Thymus (tissue), 11 donors: Measurements from ENCODE around the gene HOXB5. TPM values are rescaled to one million over a fixed set of nuclear protein-coding genes. Genes with fewer than 3 reads are reported as not detected.
A peak's percentile ranks its signal among the peaks of the same experiment; 100 is the strongest.

Experiments used
- DNase-seq, 9 donors: peaks; one replicate each; pipeline ENCODE4 v3.0.0-alpha.2; 2013; ENCODE audit warnings: low spot score in 9 of 9, low read depth in 6 of 9, missing footprints in 1 of 9
- H3K27ac ChIP-seq, 2 donors: one replicate each; pipeline ENCODE4 v1.5.1; 2013; ENCODE audit warnings: control low read depth in 1 of 2, low read depth in 1 of 2, low read length in 1 of 2, mild to moderate bottlenecking in 1 of 2, moderate library complexity in 1 of 2
- H3K27me3 ChIP-seq, 2 donors: one replicate each; pipeline ENCODE4 v1.5.1; 2013; ENCODE audit warnings: low read length in 1 of 2; ENCODE audit not compliant: control insufficient read depth in 2 of 2, insufficient read depth in 1 of 2
- H3K36me3 ChIP-seq, 2 donors: one replicate each; pipeline ENCODE4 v1.5.1; 2013; ENCODE audit warnings: low read length in 1 of 2, mild to moderate bottlenecking in 1 of 2, moderate library complexity in 1 of 2; ENCODE audit not compliant: control insufficient read depth in 2 of 2, insufficient read depth in 2 of 2
- H3K4me1 ChIP-seq, 2 donors: one replicate each; pipeline ENCODE4 v1.5.1; 2013; ENCODE audit warnings: low read length in 2 of 2; ENCODE audit not compliant: control insufficient read depth in 2 of 2, insufficient read depth in 2 of 2
- H3K4me3 ChIP-seq, 2 donors: one replicate each; pipeline ENCODE4 v1.5.1; 2013; ENCODE audit warnings: low read length in 2 of 2, control low read depth in 1 of 2, mild to moderate bottlenecking in 1 of 2
- H3K9me3 ChIP-seq, 2 donors: one replicate each; pipeline ENCODE4 v1.5.1; 2013; ENCODE audit warnings: low read length in 1 of 2, mild to moderate bottlenecking in 1 of 2; ENCODE audit not compliant: control insufficient read depth in 2 of 2, insufficient read depth in 1 of 2
- WGBS: extraction: QIAGEN DNeasy Blood & Tissue Kit; methylation state at CpG from one replicate; pipeline ENCODE4 v1.1.7; 2013; 5-methylcytosine and 5-hydroxymethylcytosine counted together
- polyA plus RNA-seq: library from polyadenylated mRNA; stranded (reverse); fragments of 200-250 nt; gene quantifications from one replicate; pipeline ENCODE4 v1.2.3, GENCODE V29; 2013
- total RNA-seq: library from RNA; stranded (reverse); fragments of 120-200 nt; gene quantifications from one replicate; pipeline ENCODE4 v1.2.4, GENCODE V29; 2013
- donor health status: healthy.

Gene HOXB5
- total and polyA plus RNA-seq, 2 donors: 0.16 TPM; not detected in 1

DNA sequence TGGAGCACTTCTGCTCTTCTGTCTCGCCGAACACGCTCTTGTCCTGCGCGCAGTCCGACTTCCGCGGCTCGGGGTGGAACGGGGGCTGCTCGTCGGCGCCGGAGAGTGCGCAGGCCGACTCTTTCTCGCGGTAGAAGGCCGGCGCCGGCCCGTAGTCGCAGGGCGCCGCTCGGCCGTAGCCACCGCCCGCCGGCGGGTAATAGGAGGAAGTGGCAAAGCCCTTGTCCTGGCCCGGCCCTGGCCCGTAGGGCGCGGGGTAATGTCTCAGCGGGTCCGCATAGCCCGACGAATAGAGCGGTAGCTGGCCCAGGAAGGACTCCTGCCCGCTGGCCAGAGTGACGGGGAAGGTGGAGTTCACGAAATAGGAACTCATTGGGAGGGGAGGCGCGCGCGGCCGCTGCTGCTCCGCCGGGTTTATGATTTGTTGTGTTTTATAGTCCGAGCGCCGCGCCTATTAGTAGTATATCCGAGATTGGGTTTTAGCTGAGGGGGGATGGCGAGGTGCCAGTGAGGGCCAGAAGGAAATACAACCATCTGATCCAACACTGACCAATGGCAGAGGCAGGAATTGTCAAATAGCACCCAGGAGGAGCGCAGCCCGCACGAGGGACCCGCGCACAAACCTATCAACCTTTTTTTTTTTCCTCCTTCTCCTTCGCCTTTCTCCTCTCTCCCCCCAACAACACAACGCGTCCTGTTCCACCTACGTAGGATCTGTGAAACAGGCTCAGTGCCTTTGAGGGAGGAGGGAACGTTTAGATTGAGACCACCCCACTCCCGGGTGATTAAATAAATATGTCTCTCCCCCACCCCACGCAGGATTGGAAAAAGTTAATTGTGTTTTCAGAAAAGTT lies 4.4 kb upstream of the HOXB5 start:
- H3K27me3 ChIP-seq: peaks cover 95 to 100% of the 10 kb centered on the region in 2 donors
- H3K36me3 ChIP-seq: peaks cover 0 to 4% of the 10 kb centered on the region in 2 donors
- DNase-seq: no peak
- peaks cover 0 to 16% of the 10 kb centered on the region in 2 donors for H3K9me3 ChIP-seq
- WGBS: 3% methylated on average over 68 of the region's 68 CpGs
- peak overlapping the region in 1 of 2 donors; percentile 11 for H3K4me3 ChIP-seq
- H3K27ac ChIP-seq: no peak overlapping the region
- H3K4me1 ChIP-seq: peaks cover 0 to 29% of the 10 kb centered on the region in 2 donors

DNA sequence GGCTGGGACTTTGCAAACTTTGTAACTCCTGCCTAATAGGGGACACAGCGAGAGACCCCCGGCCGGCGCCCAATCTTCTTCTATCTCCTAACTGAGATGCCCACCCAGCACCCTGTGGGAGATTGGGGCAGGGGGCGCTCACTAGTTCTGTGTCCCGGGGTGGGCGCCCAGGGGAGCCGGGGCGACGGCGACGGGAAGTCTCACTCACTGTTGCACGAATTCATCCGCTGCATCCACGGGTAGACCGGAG lies 3.9 kb upstream of the HOXB5 start:
- Histone ChIP-seq H3K36me3 (peaks cover 0 to 4% of the 10 kb centered on the region in 2 donors), H3K27me3 (peaks cover 95 to 100% of the 10 kb centered on the region in 2 donors), H3K27ac (no peak overlapping the region), H3K4me3 (peak overlapping the region in 1 of 2 donors; percentile 11), H3K9me3 (peaks cover 0 to 10% of the 10 kb centered on the region in 2 donors), H3K4me1 (peaks cover 0 to 29% of the 10 kb centered on the region in 2 donors)
- DNase-seq: no peak
- 1% methylated on average over 16 of the region's 16 CpGs for WGBS

DNA sequence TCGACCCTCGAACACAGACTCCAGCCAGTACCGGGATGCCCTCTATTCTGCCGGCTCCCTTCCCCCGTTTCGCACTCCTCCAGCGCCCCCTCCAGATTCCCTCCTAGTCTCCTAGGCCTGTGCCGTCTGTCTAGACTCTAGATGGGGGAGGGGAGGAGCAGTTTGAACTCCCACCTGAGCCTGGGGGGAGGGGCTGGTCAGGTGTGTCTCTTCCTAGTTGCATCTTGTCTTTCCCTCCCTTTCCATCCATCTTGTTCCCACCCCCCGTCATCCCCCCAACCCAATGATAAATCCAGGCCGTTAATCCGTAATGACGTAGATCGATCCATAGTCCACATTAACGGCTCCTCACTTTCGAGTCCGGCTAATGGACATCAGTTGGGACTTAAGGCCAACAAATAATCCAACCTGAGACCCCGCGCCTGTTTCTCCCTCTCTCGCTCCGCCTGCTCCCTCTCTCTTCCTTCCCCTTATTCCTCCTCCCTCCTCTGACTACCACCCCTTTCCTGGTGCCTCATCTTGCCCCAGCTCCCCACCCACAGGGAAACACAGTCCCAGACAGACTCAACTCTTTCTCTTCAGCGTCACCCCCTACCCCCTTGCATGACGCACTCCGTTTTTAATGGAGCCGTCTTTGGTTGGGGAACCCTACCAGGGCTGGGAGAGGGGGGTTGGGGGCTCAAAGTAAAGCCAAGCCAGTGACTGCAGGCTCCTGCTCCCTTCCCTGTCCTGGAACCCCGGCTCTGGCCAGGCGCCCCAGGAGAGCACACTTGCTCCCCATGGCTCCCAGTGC lies 3.4 kb upstream of the HOXB5 start:
- WGBS: 5% methylated on average over 26 of the region's 26 CpGs
- H3K4me1 ChIP-seq: peaks cover 0 to 27% of the 10 kb centered on the region in 2 donors
- peaks cover 95 to 100% of the 10 kb centered on the region in 2 donors for H3K27me3 ChIP-seq

DNA sequence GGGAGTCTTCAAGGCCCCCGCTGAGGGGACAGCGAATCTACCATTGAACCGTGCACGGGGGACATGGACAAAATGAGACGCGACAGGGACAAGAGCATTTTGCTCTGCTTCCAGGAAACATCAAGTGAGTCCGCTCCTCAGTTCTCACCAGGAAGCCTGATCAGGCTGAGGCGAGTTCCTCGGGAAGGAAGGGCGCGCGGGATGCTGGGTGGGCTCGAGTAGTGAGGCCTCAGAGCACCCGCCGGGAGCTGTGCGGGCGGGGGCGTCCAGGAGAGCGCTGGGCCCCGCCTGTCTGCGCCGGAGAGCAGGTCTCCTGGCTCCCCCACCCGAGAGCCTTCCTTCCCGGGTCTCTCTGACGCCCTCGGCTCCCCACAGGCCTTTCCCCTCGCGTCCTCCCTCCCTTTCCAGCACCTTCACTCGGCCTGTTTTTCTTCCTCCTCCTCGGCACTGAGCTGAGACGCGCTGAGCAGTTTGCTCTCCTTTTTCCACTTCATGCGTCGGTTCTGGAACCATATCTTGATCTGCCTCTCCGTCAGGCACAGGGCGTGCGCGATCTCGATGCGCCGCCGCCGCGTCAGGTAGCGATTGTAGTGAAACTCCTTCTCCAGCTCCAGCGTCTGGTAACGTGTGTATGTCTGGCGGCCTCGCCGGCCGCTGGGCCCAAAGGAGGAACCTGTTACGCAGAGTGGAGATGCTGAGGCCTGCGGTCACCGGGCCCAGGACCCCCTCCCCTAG lies 2.6 kb upstream of the HOXB5 start:
- no peak for DNase-seq
- H3K4me1 ChIP-seq: peaks cover 0 to 27% of the 10 kb centered on the region in 2 donors
- H3K27ac ChIP-seq: no peak overlapping the region
- H3K27me3 ChIP-seq: peaks cover 94 to 100% of the 10 kb centered on the region in 2 donors
- H3K9me3 ChIP-seq: peaks cover 0 to 5% of the 10 kb centered on the region in 2 donors
- WGBS: 21% methylated on average over 54 of the region's 54 CpGs
- H3K36me3 ChIP-seq: peaks cover 0 to 4% of the 10 kb centered on the region in 2 donors
- H3K4me3 ChIP-seq: no peak overlapping the region

More for the DNA sequence above, 3.4 kb upstream of the HOXB5 start:
- no peak for DNase-seq
- Histone ChIP-seq H3K27ac (no peak overlapping the region), H3K9me3 (peaks cover 0 to 8% of the 10 kb centered on the region in 2 donors), H3K4me3 (no peak overlapping the region), H3K36me3 (peaks cover 0 to 4% of the 10 kb centered on the region in 2 donors)

DNA sequence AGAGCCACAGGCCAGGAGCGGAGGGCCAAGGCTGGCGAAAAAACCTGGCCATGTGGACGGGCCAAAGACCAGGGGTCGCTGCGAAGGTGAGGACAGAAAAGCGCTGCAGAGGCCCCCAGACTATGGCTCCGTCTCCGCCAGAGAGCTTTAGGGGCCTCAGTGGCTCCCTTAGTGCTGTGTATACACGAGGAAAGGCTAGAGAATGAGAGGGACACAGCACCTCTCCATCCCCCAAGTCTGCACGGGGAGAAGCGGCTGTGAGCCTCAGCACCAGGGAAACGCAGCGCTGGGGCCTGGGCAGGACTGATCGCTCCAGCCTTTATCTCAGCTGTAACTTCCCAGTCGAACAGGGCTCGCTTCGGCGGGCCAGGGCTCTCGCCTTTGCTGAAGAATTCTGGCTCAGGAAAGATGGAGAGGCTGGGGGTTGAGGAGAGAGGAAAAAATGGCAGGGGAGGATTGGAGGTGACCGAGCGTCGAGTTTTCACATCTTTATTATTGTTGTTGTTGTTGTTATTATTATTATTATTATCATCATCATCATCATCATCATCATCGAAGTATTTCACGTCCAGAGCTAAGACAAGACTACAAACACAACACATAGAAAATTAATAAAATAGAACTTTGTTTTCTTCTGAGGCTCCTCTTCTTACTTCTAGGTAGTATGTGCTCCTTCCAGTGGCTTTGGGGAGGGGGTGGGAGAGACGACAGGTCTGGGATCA lies 1.9 kb upstream of the HOXB5 start:
- 93% methylated on average over 25 of the region's 25 CpGs for WGBS
- Histone ChIP-seq H3K27me3 (peaks cover 95 to 100% of the 10 kb centered on the region in 2 donors), H3K4me3 (no peak overlapping the region), H3K4me1 (peaks cover 0 to 27% of the 10 kb centered on the region in 2 donors), H3K9me3 (peaks cover 0 to 5% of the 10 kb centered on the region in 2 donors), H3K27ac (no peak overlapping the region), H3K36me3 (peaks cover 0 to 4% of the 10 kb centered on the region in 2 donors)
- no peak for DNase-seq

DNA sequence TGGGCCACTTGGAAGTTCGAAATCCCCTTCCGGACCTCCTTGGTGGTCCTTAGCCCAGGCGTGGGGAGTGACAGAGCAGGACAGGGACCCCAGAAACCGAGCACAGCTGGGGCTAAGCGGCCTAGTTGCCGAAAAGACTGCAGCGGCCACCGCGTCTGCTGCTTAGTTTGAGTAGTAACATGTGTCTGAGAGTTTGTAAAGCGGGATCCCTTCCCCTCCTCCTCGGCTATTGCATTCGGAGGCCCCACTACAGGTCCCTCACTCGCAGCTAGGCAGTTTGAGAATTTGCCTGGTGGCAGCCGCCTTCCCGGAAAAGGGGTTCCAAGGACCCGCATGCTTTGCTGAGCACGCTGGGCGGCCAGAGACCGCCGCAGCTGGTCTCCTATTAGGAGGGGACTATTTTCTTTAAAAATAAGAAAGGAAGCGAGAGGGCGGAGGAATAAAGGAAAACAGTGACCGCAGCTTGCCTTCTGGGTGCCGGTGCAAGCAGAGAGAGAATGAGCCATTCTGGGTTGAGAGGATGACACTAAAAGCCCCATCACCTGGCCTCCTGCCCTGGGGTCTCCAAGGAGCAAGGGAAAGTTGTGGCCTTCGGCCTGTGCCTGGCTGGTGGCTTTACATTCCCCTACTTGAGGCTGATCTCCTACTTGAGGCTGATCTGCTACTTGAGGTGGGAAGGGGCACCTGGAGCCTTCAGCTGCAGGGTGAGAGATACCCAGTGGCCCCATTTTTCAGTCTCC lies 1.1 kb upstream of the HOXB5 start:
- H3K27ac ChIP-seq: no peak overlapping the region
- DNase-seq: no peak
- H3K4me3 ChIP-seq: no peak overlapping the region
- H3K9me3 ChIP-seq: peaks cover 0 to 5% of the 10 kb centered on the region in 2 donors
- peaks cover 0 to 4% of the 10 kb centered on the region in 2 donors for H3K36me3 ChIP-seq
- WGBS: 85% methylated on average over 25 of the region's 25 CpGs
- H3K27me3 ChIP-seq: peaks cover 95 to 100% of the 10 kb centered on the region in 2 donors
- H3K4me1 ChIP-seq: peaks cover 0 to 27% of the 10 kb centered on the region in 2 donors

DNA sequence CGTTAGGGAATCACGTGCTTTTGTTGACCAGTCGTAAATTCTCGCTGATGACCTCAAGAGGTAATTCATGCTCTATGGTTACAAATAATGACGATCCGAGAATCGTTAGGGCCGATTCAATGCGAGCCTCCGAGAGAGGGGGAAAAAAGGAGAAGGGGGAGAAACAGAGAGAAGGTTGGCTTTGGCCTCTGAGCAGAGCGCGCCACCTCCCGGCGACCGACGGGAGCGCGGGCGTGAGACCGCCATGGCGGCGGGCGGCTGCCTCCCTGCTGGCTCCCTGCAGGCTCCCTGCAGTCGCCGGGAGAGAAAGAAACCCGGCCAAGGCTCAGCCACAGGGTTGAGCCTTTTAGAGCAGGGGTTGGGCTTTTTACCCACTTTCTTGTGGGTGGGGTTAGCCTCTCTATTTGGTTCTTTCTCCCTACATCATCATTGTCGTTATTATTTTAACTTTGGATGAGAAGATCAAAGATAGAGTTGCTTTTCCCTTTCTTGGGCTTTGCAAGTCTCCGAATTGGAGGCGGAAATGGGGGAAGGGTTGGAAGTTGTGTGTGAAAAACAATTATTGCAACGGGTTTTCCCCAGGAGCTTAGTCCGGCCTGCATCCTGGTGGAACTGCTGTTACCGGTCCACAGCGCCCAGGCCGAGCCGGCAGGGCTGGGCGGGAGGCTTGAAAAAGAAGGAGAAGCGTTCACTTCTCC lies 410 bp upstream of the HOXB5 start:
- Histone ChIP-seq H3K4me3 (no peak overlapping the region), H3K36me3 (peaks cover 0 to 4% of the 10 kb centered on the region in 2 donors), H3K9me3 (peaks cover 0 to 5% of the 10 kb centered on the region in 2 donors), H3K27me3 (peaks cover 95 to 100% of the 10 kb centered on the region in 2 donors), H3K4me1 (peaks cover 0 to 27% of the 10 kb centered on the region in 2 donors), H3K27ac (no peak overlapping the region)
- WGBS: 21% methylated on average over 37 of the region's 37 CpGs
- peak in 3 of 9 donors; percentile 69 to 86 (median 81) for DNase-seq
